HFF-Myc (cell line): ENCODE data around the gene COQ9.

Experiments
- DNase-seq: peaks from one replicate; pipeline ENCODE4 v3.0.0-alpha.2; 2011; ENCODE audit warnings: low read depth; ENCODE audit errors: extremely low read depth
- H3K4me3 ChIP-seq: replicated peaks from 2 replicates; pipeline ENCODE4 v1.5.1; 2011; ENCODE audit warnings: low read depth, mild to moderate bottlenecking, control low read depth, low read length
- CTCF ChIP-seq: IDR thresholded peaks from 2 replicates; pipeline ENCODE4 v1.5.1; 2012; ENCODE audit warnings: mild to moderate bottlenecking, low read depth, low read length, control low read depth; ENCODE audit errors: missing control alignments

COQ9 gene

GRCh38 chr16:57413733-57414132, 33.5 kb upstream of the COQ9 start:
- H3K4me3 ChIP-seq = no peak overlapping the region
- no peak for DNase-seq
- no peak for TF ChIP-seq CTCF

- no peak overlapping the region for H3K4me3 ChIP-seq
- no peak for TF ChIP-seq CTCF
- DNase-seq = no peak
Observed at GRCh38 chr16:57416084-57416483, 31.2 kb upstream of the COQ9 start.

GRCh38 chr16:57419506-57419905, 27.8 kb upstream of the COQ9 start:
- no peak for TF ChIP-seq CTCF
- DNase-seq = no peak
- no peak overlapping the region for H3K4me3 ChIP-seq

- peak; percentile 78 for TF ChIP-seq CTCF
- no peak overlapping the region for H3K4me3 ChIP-seq
- peak; percentile 53 for DNase-seq
Observed at GRCh38 chr16:57422026-57422944, 25.0 kb upstream of the COQ9 start.

GRCh38 chr16:57423152-57423551, 24.1 kb upstream of the COQ9 start:
- no peak for TF ChIP-seq CTCF
- H3K4me3 ChIP-seq = no peak overlapping the region

GRCh38 chr16:57424583-57424982, 22.7 kb upstream of the COQ9 start:
- DNase-seq = no peak
- no peak overlapping the region for H3K4me3 ChIP-seq
- no peak for TF ChIP-seq CTCF

More at GRCh38 chr16:57423152-57423551, 24.1 kb upstream of the COQ9 start:
- DNase-seq = no peak

GRCh38 chr16:57426356-57426755, 20.9 kb upstream of the COQ9 start:
- H3K4me3 ChIP-seq = no peak overlapping the region
- TF ChIP-seq CTCF = no peak
- DNase-seq = no peak
